Esophagus squamous epithelium (tissue), 4 donors: ENCODE data around the gene DIS3L2.

Source experiments
- POLR2A ChIP-seq, 4 donors: fragments of 450-650 bp; IDR thresholded peaks; one replicate each; pipeline ENCODE4 v1.6.1; 2017; ENCODE audit warnings: antibody characterized with exemption in 4 of 4, mild to moderate bottlenecking in 4 of 4, moderate library complexity in 3 of 4
- TF ChIP-seq, protein P1 (sequence below), 6 experiments: fragments of 450-650 bp in 4 of 6; fragments of 200-600 bp in 2 of 6; sonication (generic) in 2 of 6; IDR thresholded peaks; one replicate each; pipeline ENCODE4 v1.5.1; 2016 to 2019; ENCODE audit warnings: antibody characterized with exemption in 6 of 6, mild to moderate bottlenecking in 4 of 6, moderate library complexity in 4 of 6

GRCh38 chr2:231927566-231927890 lies 34.0 kb upstream of the DIS3L2 start:
- TF ChIP-seq POLR2A (IDR thresholded peaks at IDR 0.05): no peak
- TF ChIP-seq, protein P1, sequence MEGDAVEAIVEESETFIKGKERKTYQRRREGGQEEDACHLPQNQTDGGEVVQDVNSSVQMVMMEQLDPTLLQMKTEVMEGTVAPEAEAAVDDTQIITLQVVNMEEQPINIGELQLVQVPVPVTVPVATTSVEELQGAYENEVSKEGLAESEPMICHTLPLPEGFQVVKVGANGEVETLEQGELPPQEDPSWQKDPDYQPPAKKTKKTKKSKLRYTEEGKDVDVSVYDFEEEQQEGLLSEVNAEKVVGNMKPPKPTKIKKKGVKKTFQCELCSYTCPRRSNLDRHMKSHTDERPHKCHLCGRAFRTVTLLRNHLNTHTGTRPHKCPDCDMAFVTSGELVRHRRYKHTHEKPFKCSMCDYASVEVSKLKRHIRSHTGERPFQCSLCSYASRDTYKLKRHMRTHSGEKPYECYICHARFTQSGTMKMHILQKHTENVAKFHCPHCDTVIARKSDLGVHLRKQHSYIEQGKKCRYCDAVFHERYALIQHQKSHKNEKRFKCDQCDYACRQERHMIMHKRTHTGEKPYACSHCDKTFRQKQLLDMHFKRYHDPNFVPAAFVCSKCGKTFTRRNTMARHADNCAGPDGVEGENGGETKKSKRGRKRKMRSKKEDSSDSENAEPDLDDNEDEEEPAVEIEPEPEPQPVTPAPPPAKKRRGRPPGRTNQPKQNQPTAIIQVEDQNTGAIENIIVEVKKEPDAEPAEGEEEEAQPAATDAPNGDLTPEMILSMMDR (IDR thresholded peaks at IDR 0.05): no peak
